B cell (primary cell): ENCODE measurements around the gene MLXIPL.

Experiments used
- EZH2 ChIP-seq: IDR thresholded peaks from 2 replicates; pipeline ENCODE4 v1.6.1; 2012; ENCODE audit warnings: borderline replicate concordance, low read depth, mild to moderate bottlenecking, moderate library complexity, low read length; ENCODE audit not compliant: insufficient read depth, poor library complexity, severe bottlenecking
- TF ChIP-seq, protein P1 (sequence below): fragments of 200-600 bp; IDR thresholded peaks from one replicate; pipeline ENCODE4 v1.8.0; 2022; ENCODE audit warnings: antibody characterized with exemption, mild to moderate bottlenecking

DNA sequence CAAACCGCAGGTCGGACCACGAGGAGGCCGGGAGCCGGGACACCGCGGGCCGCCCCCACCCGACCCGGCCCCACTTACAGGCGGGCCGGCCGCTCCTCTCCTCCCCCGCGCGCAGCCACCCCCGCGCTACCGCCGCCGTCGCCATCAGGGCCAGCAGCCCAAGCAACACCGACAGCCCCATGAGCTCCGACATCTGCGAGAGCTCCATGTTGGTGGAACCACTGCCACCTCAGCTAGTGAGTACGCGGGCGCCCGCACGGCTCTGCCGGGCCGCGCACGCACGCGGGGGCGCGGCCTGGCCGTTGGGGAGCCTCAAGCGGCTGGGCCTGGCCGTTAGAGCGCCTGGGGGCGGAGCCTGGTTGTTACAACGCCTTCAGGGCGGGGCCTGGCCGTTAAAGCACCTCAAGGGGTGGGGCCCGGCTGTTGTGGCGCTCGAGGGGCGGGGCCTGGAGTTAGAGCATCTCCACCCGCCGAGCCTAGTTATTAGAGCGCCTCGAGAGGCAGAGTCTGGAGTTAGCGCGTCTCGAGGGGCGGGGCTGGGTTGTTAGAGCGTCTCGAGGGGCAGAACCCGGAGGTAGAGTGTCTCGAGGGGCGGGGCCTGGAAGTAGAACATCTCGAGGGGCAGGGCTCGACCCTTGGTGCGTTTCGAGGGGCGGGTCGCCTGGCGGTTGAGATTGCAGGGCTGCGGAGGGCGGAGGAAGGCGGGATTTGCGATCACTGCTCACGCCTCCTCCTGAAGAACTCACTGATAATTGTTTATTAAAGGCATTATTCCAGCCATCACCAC is 45.8 kb downstream of the MLXIPL start, which contains the start of gene TBL2:
- TF ChIP-seq, protein P1, sequence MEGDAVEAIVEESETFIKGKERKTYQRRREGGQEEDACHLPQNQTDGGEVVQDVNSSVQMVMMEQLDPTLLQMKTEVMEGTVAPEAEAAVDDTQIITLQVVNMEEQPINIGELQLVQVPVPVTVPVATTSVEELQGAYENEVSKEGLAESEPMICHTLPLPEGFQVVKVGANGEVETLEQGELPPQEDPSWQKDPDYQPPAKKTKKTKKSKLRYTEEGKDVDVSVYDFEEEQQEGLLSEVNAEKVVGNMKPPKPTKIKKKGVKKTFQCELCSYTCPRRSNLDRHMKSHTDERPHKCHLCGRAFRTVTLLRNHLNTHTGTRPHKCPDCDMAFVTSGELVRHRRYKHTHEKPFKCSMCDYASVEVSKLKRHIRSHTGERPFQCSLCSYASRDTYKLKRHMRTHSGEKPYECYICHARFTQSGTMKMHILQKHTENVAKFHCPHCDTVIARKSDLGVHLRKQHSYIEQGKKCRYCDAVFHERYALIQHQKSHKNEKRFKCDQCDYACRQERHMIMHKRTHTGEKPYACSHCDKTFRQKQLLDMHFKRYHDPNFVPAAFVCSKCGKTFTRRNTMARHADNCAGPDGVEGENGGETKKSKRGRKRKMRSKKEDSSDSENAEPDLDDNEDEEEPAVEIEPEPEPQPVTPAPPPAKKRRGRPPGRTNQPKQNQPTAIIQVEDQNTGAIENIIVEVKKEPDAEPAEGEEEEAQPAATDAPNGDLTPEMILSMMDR = no peak
- no peak for TF ChIP-seq EZH2
